ENCODE data around the gene NOP53.

- no peak for TF ChIP-seq CTCF (IDR thresholded peaks at IDR 0.05 in 4 of 5, conservative IDR thresholded peaks at IDR 0.05 in 1 of 5)
- no peak for TF ChIP-seq POLR2A (IDR thresholded peaks at IDR 0.05)
Measured at GRCh38 chr19:47698631-47699359, 46.6 kb upstream of the NOP53 start.
